Effector memory CD4-positive, alpha-beta T cell (primary cell): ENCODE measurements around the gene DLG3.

ENCODE experiments used
- DNase-seq, 3 donors: peaks; one replicate each; pipeline ENCODE4 v3.0.0-alpha.2; 2020
- H3K27ac ChIP-seq: 2 replicates; pipeline ENCODE4 v1.7.0; 2013; ENCODE audit warnings: mild to moderate bottlenecking, low read length, moderate library complexity; ENCODE audit not compliant: insufficient read depth, poor library complexity, severe bottlenecking
- H3K27me3 ChIP-seq: replicated peaks from 2 replicates; pipeline ENCODE4 v1.7.0; 2013; ENCODE audit warnings: mild to moderate bottlenecking, low read length; ENCODE audit not compliant: insufficient read depth, control insufficient read depth, poor library complexity, severe bottlenecking
- H3K36me3 ChIP-seq: 2 replicates; pipeline ENCODE4 v1.7.0; 2013; ENCODE audit warnings: mild to moderate bottlenecking, low read length, moderate library complexity; ENCODE audit not compliant: control insufficient read depth, insufficient read depth
- H3K4me1 ChIP-seq: 2 replicates; pipeline ENCODE4 v1.7.0; 2013; ENCODE audit warnings: low read length, mild to moderate bottlenecking; ENCODE audit not compliant: control insufficient read depth, insufficient read depth, poor library complexity, severe bottlenecking
- H3K4me3 ChIP-seq: 2 replicates; pipeline ENCODE4 v1.7.0; 2013; ENCODE audit warnings: low read length, low read depth, mild to moderate bottlenecking; ENCODE audit not compliant: insufficient read depth, poor library complexity, severe bottlenecking
- H3K9me3 ChIP-seq: 2 replicates; pipeline ENCODE4 v1.7.0; 2013; ENCODE audit warnings: mild to moderate bottlenecking, low read length, moderate library complexity; ENCODE audit not compliant: control insufficient read depth

The DLG3 gene

DNA sequence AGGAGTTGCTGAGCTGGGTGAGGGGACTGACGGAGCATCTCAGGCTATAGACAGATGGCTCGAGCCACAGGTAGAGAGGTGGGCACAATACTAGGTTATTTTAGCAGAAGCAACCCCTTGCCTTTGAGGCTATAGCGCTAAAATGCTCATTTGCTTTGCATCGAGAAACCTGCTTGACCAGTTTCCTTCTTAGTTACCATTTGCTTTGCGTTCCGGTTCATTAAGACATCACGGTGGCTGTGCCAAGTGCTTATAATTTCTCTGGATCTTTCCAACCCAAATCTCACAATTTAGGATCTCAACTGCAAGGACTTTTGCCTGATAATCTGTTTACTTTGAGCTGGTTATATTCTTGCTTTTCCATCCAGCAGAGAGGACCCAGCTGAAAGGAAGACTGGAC lies 40.8 kb downstream of the DLG3 start:
- H3K36me3 ChIP-seq = no peaks in the 10 kb centered on the region
- H3K4me1 ChIP-seq = no peaks in the 10 kb centered on the region
- H3K9me3 ChIP-seq = no peaks in the 10 kb centered on the region
- H3K4me3 ChIP-seq = no peak overlapping the region
- no peaks in the 10 kb centered on the region for H3K27me3 ChIP-seq
- no peak overlapping the region for H3K27ac ChIP-seq
- DNase-seq = no peak

DNA sequence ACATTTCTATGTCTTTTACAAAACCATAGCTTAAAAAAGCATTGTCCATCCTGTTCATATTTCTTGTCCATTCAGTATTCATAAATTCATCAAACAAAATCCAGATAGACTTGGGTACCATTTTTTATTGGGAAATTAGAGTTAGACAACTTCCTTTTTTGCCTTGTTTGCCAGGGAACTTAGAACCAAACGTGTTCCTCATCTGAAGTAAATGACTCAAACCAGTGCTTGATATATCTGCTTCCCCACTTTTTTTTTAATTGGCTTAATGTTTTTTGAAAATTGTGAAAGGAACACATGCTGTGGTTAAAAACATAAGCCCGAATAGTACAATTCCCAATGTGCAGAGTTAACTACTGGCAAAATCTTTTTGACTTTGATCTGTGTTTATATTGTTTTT lies 44.2 kb downstream of the DLG3 start:
- Histone ChIP-seq H3K36me3 (no peaks in the 10 kb centered on the region), H3K27me3 (no peaks in the 10 kb centered on the region), H3K9me3 (no peaks in the 10 kb centered on the region), H3K4me3 (no peak overlapping the region), H3K4me1 (no peaks in the 10 kb centered on the region), H3K27ac (no peak overlapping the region)
- DNase-seq = no peak

DNA sequence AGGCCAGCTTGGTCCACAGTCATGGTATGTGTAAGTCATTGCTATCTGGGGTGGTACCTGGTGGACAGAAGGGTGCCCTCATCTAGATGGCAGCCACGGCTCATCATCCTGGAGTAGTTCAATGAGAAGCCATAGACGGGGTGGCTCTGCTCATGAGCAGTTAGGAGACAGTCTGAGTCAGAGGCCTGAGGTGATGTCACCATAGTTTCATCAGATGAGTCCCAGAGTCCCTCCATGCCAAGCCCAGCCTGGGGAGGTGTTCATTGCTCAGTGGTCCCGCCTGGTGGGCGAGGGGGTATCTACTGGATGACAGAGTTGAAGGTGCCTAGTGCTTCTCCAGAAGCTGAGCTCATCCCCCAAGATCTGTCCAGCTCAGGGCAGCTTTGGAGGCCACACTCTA lies 49.8 kb downstream of the DLG3 start:
- H3K27me3 ChIP-seq = no peaks in the 10 kb centered on the region
- H3K9me3 ChIP-seq = no peaks in the 10 kb centered on the region
- H3K4me3 ChIP-seq = no peak overlapping the region
- H3K36me3 ChIP-seq = no peaks in the 10 kb centered on the region
- no peak overlapping the region for H3K27ac ChIP-seq
- no peak for DNase-seq
- H3K4me1 ChIP-seq = no peaks in the 10 kb centered on the region

DNA sequence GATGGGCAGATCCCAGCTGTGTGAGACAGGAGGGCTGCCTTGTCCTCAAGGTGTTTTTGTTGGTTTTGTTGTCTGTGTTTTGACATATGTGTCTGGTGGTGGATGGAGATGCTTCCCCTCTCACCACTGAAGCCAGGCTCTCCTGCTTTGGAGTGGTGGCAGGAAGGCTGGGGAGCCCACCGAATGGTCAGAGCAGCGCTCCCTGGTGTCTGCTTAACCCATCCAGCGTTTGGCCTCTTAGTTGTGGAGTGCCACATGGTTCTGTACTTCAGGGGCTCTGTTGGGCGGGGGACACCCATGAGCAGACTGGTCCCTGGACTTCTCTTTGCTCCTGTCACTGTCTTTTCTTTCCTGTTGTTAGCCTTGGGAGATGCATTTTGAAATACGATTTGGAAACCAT lies 51.9 kb downstream of the DLG3 start:
- no peaks in the 10 kb centered on the region for H3K27me3 ChIP-seq
- no peaks in the 10 kb centered on the region for H3K4me1 ChIP-seq
- no peak overlapping the region for H3K27ac ChIP-seq
- no peak overlapping the region for H3K4me3 ChIP-seq
- DNase-seq = no peak
- H3K36me3 ChIP-seq = peaks cover 7% of the 10 kb centered on the region
- H3K9me3 ChIP-seq = no peaks in the 10 kb centered on the region

DNA sequence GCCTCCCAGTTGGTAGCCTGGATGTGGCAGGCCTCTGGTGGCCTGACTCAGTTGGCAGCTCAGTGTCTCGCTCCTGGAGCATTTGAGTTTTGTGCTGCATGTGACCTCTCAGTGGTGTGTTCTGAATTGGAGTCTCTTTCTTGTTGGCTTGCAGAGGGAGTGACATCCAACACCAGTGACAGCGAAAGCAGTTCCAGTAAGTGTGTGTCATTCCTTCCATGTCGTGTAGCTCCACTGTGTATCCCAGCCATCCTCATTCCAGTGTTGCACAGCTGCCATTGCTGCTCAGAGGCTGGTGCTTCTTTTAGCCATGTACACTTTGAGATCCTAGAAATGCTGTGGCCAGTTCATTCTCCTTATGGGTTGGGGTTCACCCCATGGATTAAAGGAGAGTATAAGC lies 52.4 kb downstream of the DLG3 start:
- Histone ChIP-seq H3K4me3 (no peak overlapping the region), H3K27ac (no peak overlapping the region), H3K9me3 (no peaks in the 10 kb centered on the region), H3K27me3 (no peaks in the 10 kb centered on the region), H3K4me1 (no peaks in the 10 kb centered on the region), H3K36me3 (peaks cover 7% of the 10 kb centered on the region)
- no peak for DNase-seq

DNA sequence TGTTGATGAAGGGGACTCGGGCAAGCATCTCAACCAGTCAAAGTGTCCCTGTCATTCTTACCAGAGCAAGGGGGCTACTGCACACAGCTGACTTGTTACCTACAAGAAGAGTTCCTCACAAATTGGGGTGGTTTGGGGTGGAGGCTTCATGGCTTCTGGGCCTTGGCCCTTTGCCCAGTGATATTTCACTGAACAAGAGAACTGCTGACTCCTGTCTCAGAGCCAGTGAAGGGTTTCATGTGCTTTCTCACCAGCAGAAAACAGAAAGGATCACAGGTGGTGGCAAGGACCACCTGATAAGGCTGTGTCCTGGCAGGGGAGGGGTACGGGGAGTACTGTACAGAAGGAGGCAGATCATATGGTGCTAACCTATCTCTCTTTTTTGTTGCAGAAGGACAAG lies 53.5 kb downstream of the DLG3 start:
- Histone ChIP-seq H3K4me1 (no peaks in the 10 kb centered on the region), H3K27me3 (no peaks in the 10 kb centered on the region), H3K9me3 (no peaks in the 10 kb centered on the region), H3K36me3 (peaks cover 7% of the 10 kb centered on the region), H3K4me3 (no peak overlapping the region), H3K27ac (no peak overlapping the region)
- DNase-seq = no peak

DNA sequence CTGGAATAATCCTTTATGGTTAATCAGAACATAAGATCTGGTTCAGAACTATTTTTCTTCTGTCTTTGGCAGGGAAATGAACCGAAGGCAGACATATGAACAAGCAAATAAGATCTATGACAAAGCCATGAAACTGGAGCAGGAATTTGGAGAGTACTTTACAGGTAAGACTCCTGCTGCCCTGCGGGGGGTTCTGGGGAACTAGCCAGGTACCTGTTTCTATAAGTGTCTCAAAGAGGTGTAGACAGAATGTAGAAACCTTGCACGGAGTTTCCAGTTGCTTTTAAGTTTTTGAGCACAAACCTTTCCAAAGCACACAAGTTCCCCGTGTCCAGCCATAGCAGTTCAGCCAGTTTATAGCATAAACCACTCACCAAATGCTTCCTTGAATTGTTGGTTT lies 56.2 kb downstream of the DLG3 start:
- Histone ChIP-seq H3K36me3 (peaks cover 7% of the 10 kb centered on the region), H3K27me3 (no peaks in the 10 kb centered on the region), H3K4me1 (no peaks in the 10 kb centered on the region), H3K4me3 (no peak overlapping the region), H3K27ac (no peak overlapping the region), H3K9me3 (no peaks in the 10 kb centered on the region)
- DNase-seq = no peak

DNA sequence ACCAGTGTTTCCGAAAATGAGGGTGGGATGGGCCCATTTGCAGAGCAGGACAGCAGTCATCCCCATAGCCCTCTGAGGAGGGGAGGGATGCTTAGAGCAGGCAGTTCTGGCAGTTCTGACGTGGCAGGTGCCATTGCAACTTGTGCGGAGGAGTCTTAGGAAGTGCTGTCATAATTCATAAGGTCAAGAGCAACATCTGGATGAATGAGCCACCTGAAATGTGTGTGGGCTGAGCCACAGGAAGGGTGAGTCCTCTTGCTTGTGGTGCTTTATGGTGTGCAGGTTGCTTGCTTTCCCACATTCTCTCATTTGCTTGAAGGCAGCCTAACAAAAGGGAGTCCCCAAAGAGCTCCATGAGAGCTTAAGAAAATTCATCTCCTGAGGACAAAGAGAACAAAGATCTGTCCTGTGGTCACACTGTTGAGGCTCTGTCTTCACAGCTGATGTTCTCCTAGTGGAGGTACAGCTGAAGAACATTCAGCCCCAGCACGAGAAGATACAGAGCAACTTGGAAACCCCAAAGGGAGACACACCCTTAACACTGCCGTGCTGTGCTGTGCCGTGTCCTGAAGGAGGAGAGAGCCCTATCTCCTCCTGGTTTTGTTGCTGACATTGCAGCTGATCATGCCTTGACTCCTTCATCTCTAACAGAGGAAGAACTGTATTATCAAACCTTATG lies 60.3 kb downstream of the DLG3 start:
- Histone ChIP-seq H3K36me3 (peaks cover 6% of the 10 kb centered on the region), H3K27me3 (no peaks in the 10 kb centered on the region), H3K4me3 (no peak overlapping the region), H3K9me3 (no peaks in the 10 kb centered on the region), H3K27ac (no peak overlapping the region), H3K4me1 (no peaks in the 10 kb centered on the region)
- no peak for DNase-seq

DNA sequence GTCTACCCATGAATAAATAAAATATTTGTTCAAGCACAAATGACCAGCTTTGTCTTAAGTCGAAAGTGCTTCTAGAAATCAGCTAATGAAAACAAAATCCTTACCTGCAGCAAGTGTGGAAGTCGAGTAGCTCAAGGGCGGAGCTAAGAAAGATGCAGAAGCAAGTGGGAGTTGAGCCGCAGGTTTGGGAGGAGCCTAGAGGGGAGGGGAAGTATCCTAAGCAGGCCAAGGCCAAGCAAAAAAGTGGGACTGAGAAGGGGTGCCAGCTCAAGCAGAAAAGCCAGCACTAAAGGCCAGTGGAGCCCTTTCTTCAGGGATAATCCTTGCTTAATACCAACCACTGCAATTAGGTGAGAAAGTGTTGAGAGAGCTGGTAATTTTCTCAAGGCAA lies 60.8 kb downstream of the DLG3 start:
- no peak for DNase-seq
- no peak overlapping the region for H3K27ac ChIP-seq
- no peak overlapping the region for H3K4me3 ChIP-seq
- H3K36me3 ChIP-seq = peaks cover 4% of the 10 kb centered on the region
- H3K4me1 ChIP-seq = no peaks in the 10 kb centered on the region
- no peaks in the 10 kb centered on the region for H3K9me3 ChIP-seq
- no peaks in the 10 kb centered on the region for H3K27me3 ChIP-seq

DNA sequence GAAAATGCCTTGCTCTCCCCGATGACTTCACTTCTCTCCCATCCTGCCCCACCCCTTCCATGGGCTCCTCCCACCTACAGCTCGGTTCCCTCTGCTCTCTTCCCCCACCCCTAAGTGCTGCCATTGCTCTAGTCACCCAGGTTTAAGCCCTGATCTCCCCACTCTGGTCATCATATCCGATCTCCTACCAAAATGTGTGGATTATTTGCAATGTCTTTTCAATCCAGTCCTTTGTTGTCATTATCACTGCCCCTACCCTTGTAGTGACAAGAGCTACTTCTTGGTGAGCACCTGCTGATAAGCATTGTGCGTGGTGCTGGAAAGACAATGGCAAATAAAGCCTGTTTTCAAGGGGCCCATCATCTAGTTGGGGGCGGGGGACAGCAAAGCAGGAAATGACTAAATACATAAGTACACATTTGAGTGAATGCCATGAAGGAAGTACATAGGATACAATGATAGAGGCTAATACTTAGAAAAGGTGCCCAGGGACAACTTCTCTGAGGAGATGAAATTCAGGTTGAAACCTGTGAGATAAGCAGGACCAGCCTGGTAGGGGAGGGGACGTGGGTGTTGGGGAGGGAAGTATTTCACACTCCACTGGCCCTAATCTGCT lies 63.8 kb downstream of the DLG3 start:
- no peaks in the 10 kb centered on the region for H3K27me3 ChIP-seq
- no peak overlapping the region for H3K4me3 ChIP-seq
- no peaks in the 10 kb centered on the region for H3K36me3 ChIP-seq
- H3K4me1 ChIP-seq = no peaks in the 10 kb centered on the region
- H3K27ac ChIP-seq = no peak overlapping the region
- DNase-seq = no peak
- H3K9me3 ChIP-seq = no peaks in the 10 kb centered on the region
